WTC11 (cell line): Measurements from ENCODE around the gene CELF4. TPM values are rescaled to one million over a fixed set of nuclear protein-coding genes. Genes with fewer than 3 reads are reported as not detected.

Experiments used
- ATAC-seq: fragments of 200-7000 bp; cut with Tn5 transposase; 2 replicates; pipeline ENCODE4 v1.10.0; 2021; ENCODE audit warnings: mild to moderate bottlenecking, moderate library complexity
- CTCF ChIA-PET: fragments of 300-600 bp; sonication (Branson Sonifier 250); formaldehyde crosslinking; loops from one replicate; lab custom pipeline; 2021; ENCODE audit warnings: antibody characterized with exemption; lab: Charles Lee
- POLR2A ChIA-PET: fragments of 350-600 bp; sonication (Branson Sonifier 250); formaldehyde crosslinking; loops from one replicate; lab custom pipeline; 2021; ENCODE audit warnings: antibody characterized with exemption; lab: Charles Lee
- DNase-seq: peaks from one replicate; pipeline ENCODE4 v3.0.0; 2021; ENCODE audit warnings: low spot score
- H3K27ac Mint-ChIP-seq: 2 replicates; pipeline ENCODE4 v1.8.0; 2021; ENCODE audit warnings: mixed read lengths
- H3K27me3 Mint-ChIP-seq: 2 replicates; pipeline ENCODE4 v1.8.0; 2021; ENCODE audit warnings: low read depth, mild to moderate bottlenecking, moderate library complexity, mixed read lengths
- H3K36me3 Mint-ChIP-seq: 2 replicates; pipeline ENCODE4 v1.8.0; 2021; ENCODE audit warnings: mixed read lengths
- H3K4me1 Mint-ChIP-seq: 2 replicates; pipeline ENCODE4 v1.8.0; 2022; ENCODE audit warnings: mixed read lengths
- H3K4me3 Mint-ChIP-seq: 2 replicates; pipeline ENCODE4 v1.8.0; 2021; ENCODE audit warnings: mild to moderate bottlenecking, moderate library complexity, mixed read lengths
- H3K9me3 Mint-ChIP-seq: 2 replicates; pipeline ENCODE4 v1.8.0; 2021; ENCODE audit warnings: mixed read lengths
- CREB1 ChIP-seq: sonication (generic); formaldehyde crosslinking; IDR thresholded peaks from 2 replicates; pipeline ENCODE4 v1.8.0; 2023; ENCODE audit warnings: mild to moderate bottlenecking, missing genetic modification reagents
- CREM ChIP-seq: sonication (generic); formaldehyde crosslinking; IDR thresholded peaks from 2 replicates; pipeline ENCODE4 v1.8.1; 2022; ENCODE audit warnings: mild to moderate bottlenecking, missing genetic modification reagents, moderate library complexity
- ETV6 ChIP-seq: sonication (generic); formaldehyde crosslinking; IDR thresholded peaks from 2 replicates; pipeline ENCODE4 v1.8.1; 2022; ENCODE audit warnings: mild to moderate bottlenecking, missing genetic modification reagents
- NFATC4 ChIP-seq: fragments of 250-450 bp; sonication (Bioruptor Pico); IDR thresholded peaks from 2 replicates; pipeline ENCODE4 v1.9.0; 2021; ENCODE audit warnings: mild to moderate bottlenecking
- PRRX2 ChIP-seq: fragments of 250-450 bp; sonication (Bioruptor Pico); IDR thresholded peaks from 2 replicates; pipeline ENCODE4 v1.8.0; 2021; ENCODE audit warnings: mild to moderate bottlenecking
- RORB ChIP-seq: fragments of 250-450 bp; sonication (Bioruptor Pico); IDR thresholded peaks from 2 replicates; pipeline ENCODE4 v1.9.0; 2021; ENCODE audit warnings: mild to moderate bottlenecking
- SOX15 ChIP-seq: fragments of 250-450 bp; sonication (Bioruptor Pico); IDR thresholded peaks from 2 replicates; pipeline ENCODE4 v1.9.0; 2021; ENCODE audit warnings: mild to moderate bottlenecking
- ZNF219 ChIP-seq: sonication (generic); formaldehyde crosslinking; IDR thresholded peaks from 2 replicates; pipeline ENCODE4 v1.8.0; 2023; ENCODE audit warnings: missing genetic modification reagents, mild to moderate bottlenecking, borderline replicate concordance
- ZNF232 ChIP-seq: sonication (generic); formaldehyde crosslinking; IDR thresholded peaks from 2 replicates; pipeline ENCODE4 v1.8.0; 2022; ENCODE audit warnings: mild to moderate bottlenecking, missing genetic modification reagents
- ZNF671 ChIP-seq: fragments of 250-450 bp; sonication (Bioruptor Pico); IDR thresholded peaks from 2 replicates; pipeline ENCODE4 v1.8.0; 2021; ENCODE audit warnings: mild to moderate bottlenecking
- total RNA-seq: library from RNA; stranded (reverse); gene quantifications from 3 replicates; pipeline ENCODE4 v1.2.3, GENCODE V29; 2021
- TF ChIP-seq, protein P1 (sequence below): sonication (generic); formaldehyde crosslinking; IDR thresholded peaks from 2 replicates; pipeline ENCODE4 v1.8.0; 2022; ENCODE audit warnings: mild to moderate bottlenecking, missing genetic modification reagents
- TF ChIP-seq, protein P2 (sequence below): sonication (generic); formaldehyde crosslinking; IDR thresholded peaks from 2 replicates; pipeline ENCODE4 v1.8.1; 2023; ENCODE audit warnings: mild to moderate bottlenecking, missing genetic modification reagents, moderate library complexity
- TF ChIP-seq, protein P3 (sequence below): fragments of 250-450 bp; sonication (Bioruptor Pico); IDR thresholded peaks from 2 replicates; pipeline ENCODE4 v1.9.0; 2021; ENCODE audit warnings: moderate library complexity, mild to moderate bottlenecking, inconsistent platforms, borderline replicate concordance
- TF ChIP-seq, protein P4 (sequence below): sonication (generic); formaldehyde crosslinking; IDR thresholded peaks from 2 replicates; pipeline ENCODE4 v1.8.0; 2022; ENCODE audit warnings: mild to moderate bottlenecking, missing genetic modification reagents
- TF ChIP-seq, protein P5 (sequence below): fragments of 250-450 bp; sonication (Bioruptor Pico); conservative IDR thresholded peaks from 2 replicates; pipeline ENCODE4 v1.9.0; 2021; ENCODE audit warnings: mild to moderate bottlenecking
- TF ChIP-seq, protein P6 (sequence below): sonication (generic); formaldehyde crosslinking; IDR thresholded peaks from 2 replicates; pipeline ENCODE4 v1.8.1; 2022; ENCODE audit warnings: low read depth, missing genetic modification reagents, borderline replicate concordance
- TF ChIP-seq, protein P7 (sequence below): sonication (generic); formaldehyde crosslinking; IDR thresholded peaks from 2 replicates; pipeline ENCODE4 v1.8.1; 2023; ENCODE audit warnings: mild to moderate bottlenecking, missing genetic modification reagents

The CELF4 gene
- total RNA-seq, 1 experiment from 2014 or later = 2.9 TPM

DNA sequence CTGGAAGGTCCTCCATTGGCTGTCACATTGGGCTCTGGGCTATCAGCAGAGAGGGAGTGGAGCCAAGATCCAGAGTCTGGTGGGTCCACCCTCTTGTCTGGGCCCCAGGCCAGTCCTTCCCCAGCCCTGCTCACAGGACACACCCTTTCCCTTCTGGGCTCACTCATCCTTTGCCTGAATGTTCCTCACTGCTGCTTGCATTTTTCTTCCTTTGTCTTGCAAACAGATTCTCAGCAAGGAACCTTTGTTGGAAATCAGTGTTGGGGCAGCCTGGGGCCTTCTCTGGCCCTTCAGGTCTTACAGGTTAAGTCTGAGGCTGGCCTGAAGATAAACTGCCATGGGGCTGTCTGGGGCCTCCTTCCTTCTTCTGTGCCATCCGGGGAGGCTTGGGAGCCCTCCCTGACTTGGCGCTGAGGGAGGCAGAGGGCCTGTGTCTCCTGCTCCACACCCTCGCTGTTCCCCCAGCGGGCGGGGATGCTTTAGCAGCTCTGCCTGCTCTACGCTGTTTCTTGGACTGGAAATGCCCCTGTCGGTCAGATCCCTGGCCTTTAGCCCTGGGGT is 11.5 kb upstream of the CELF4 start (continued):
- TF ChIP-seq, protein P1, sequence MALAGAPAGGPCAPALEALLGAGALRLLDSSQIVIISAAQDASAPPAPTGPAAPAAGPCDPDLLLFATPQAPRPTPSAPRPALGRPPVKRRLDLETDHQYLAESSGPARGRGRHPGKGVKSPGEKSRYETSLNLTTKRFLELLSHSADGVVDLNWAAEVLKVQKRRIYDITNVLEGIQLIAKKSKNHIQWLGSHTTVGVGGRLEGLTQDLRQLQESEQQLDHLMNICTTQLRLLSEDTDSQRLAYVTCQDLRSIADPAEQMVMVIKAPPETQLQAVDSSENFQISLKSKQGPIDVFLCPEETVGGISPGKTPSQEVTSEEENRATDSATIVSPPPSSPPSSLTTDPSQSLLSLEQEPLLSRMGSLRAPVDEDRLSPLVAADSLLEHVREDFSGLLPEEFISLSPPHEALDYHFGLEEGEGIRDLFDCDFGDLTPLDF (CRISPR knock-in tag) = no peak

DNA sequence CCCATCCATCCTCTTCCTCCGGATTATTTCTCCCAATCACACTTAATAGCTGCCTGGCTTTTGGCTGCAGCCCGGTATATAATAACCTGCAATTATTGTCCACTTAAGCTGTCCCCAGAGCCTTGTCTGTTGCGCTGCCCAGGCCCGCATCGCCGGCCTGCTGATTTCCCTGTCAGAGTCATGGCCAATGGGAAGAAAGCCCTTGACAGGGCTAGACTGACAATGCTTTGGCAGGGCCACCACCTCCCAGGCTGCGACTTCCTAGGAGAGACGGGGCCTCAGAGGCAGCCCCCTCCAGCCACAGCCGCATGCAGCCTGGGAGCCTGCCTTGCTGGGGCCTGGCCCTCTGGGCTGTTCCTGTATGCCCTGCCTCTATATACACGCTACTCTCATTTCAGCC is 10.0 kb upstream of the CELF4 start:
- Mint-ChIP-seq H3K36me3 (no peaks in the 10 kb centered on the region), H3K27ac (no peak overlapping the region), H3K4me1 (peaks cover 70% of the 10 kb centered on the region), H3K27me3 (peaks cover 34% of the 10 kb centered on the region), H3K9me3 (no peaks in the 10 kb centered on the region), H3K4me3 (no peak overlapping the region)
- DNase-seq (no peak), ATAC-seq (no peak)
- CTCF ChIA-PET = interaction anchor here (0.6 to 1.4 kb wide), 3 partner anchors 22 to 254 kb away, joined by 3 to 5 read pairs (median 4); no protein-coding TSS in a partner anchor
- TF ChIP-seq SOX15 = no peak
- TF ChIP-seq, protein P2, sequence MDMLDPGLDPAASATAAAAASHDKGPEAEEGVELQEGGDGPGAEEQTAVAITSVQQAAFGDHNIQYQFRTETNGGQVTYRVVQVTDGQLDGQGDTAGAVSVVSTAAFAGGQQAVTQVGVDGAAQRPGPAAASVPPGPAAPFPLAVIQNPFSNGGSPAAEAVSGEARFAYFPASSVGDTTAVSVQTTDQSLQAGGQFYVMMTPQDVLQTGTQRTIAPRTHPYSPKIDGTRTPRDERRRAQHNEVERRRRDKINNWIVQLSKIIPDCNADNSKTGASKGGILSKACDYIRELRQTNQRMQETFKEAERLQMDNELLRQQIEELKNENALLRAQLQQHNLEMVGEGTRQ (CRISPR knock-in tag) = no peak
- no peak for TF ChIP-seq CREB1 (CRISPR knock-in tag)
- TF ChIP-seq ZNF219 = no peak
- TF ChIP-seq, protein P3, sequence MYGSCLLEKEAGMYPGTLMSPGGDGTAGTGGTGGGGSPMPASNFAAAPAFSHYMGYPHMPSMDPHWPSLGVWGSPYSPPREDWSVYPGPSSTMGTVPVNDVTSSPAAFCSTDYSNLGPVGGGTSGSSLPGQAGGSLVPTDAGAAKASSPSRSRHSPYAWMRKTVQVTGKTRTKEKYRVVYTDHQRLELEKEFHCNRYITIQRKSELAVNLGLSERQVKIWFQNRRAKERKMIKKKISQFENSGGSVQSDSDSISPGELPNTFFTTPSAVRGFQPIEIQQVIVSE (CRISPR knock-in tag) = no peak
- no peak for TF ChIP-seq CREM
- no peak for TF ChIP-seq NFATC4
- no peak for TF ChIP-seq RORB (CRISPR knock-in tag)
- TF ChIP-seq, protein P4, sequence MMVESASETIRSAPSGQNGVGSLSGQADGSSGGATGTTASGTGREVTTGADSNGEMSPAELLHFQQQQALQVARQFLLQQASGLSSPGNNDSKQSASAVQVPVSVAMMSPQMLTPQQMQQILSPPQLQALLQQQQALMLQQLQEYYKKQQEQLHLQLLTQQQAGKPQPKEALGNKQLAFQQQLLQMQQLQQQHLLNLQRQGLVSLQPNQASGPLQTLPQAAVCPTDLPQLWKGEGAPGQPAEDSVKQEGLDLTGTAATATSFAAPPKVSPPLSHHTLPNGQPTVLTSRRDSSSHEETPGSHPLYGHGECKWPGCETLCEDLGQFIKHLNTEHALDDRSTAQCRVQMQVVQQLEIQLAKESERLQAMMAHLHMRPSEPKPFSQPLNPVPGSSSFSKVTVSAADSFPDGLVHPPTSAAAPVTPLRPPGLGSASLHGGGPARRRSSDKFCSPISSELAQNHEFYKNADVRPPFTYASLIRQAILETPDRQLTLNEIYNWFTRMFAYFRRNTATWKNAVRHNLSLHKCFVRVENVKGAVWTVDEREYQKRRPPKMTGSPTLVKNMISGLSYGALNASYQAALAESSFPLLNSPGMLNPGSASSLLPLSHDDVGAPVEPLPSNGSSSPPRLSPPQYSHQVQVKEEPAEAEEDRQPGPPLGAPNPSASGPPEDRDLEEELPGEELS (CRISPR knock-in tag) = no peak
- TF ChIP-seq, protein P5, sequence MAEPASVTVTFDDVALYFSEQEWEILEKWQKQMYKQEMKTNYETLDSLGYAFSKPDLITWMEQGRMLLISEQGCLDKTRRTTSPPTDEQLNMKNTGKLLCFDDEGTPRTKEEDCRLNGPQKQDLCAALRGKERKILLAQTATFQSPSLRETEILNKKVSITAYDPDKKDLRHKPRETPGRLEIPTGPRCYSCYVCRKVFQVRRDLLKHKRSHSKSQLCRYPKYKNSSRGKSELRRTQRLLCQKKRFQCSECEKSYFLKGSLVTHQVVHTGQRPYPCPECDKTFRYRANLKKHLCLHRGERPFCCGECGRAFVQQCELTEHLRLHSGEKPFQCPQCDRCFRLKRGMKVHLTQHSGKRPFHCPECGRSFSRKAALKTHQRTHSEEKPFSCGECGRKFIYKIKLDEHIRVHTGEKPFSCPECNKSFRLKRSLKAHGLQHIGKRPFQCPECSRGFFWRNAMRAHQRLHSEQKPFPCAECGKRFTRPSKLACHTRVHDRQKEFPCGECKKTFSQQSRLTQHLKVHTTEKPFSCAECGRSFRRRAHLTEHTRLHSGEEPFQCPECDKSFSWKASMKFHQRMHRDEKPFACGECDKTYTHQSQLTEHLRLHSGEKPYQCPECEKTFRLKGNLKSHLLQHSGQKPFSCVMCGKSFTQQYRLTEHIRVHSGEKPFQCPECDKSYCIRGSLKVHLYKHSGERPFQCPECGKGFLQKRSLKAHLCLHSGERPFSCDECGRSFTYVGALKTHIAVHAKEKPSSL (CRISPR knock-in tag) = no peak
- TF ChIP-seq, protein P6, sequence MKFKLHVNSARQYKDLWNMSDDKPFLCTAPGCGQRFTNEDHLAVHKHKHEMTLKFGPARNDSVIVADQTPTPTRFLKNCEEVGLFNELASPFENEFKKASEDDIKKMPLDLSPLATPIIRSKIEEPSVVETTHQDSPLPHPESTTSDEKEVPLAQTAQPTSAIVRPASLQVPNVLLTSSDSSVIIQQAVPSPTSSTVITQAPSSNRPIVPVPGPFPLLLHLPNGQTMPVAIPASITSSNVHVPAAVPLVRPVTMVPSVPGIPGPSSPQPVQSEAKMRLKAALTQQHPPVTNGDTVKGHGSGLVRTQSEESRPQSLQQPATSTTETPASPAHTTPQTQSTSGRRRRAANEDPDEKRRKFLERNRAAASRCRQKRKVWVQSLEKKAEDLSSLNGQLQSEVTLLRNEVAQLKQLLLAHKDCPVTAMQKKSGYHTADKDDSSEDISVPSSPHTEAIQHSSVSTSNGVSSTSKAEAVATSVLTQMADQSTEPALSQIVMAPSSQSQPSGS (CRISPR knock-in tag) = no peak
- no peak for TF ChIP-seq ZNF671 (CRISPR knock-in tag)
- no peak for TF ChIP-seq PRRX2 (CRISPR knock-in tag)
- no peak for TF ChIP-seq ZNF232 (CRISPR knock-in tag)
- TF ChIP-seq, protein P7, sequence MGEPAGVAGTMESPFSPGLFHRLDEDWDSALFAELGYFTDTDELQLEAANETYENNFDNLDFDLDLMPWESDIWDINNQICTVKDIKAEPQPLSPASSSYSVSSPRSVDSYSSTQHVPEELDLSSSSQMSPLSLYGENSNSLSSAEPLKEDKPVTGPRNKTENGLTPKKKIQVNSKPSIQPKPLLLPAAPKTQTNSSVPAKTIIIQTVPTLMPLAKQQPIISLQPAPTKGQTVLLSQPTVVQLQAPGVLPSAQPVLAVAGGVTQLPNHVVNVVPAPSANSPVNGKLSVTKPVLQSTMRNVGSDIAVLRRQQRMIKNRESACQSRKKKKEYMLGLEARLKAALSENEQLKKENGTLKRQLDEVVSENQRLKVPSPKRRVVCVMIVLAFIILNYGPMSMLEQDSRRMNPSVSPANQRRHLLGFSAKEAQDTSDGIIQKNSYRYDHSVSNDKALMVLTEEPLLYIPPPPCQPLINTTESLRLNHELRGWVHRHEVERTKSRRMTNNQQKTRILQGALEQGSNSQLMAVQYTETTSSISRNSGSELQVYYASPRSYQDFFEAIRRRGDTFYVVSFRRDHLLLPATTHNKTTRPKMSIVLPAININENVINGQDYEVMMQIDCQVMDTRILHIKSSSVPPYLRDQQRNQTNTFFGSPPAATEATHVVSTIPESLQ (CRISPR knock-in tag) = no peak
- no peak for TF ChIP-seq ETV6
- POLR2A ChIA-PET = interaction anchor here (0.9 kb wide), 1 partner anchor 9 kb away, joined by 3 read pairs; no protein-coding TSS in a partner anchor
